OCI-LY7 (cell line): ENCODE results near the gene TMEM238L.

ENCODE experiments used
- CTCF ChIP-seq: fragments of 200-600 bp; sonication (generic); conservative IDR thresholded peaks from 2 replicates; pipeline ENCODE4 v1.5.1; 2014; ENCODE audit warnings: mild to moderate bottlenecking, antibody characterized with exemption, low read length, moderate library complexity, mixed read lengths
- EZH2phosphoT487 ChIP-seq: fragments of 200-600 bp; sonication (generic); IDR thresholded peaks from 2 replicates; pipeline ENCODE4 v1.6.1; 2018; ENCODE audit warnings: low read depth, borderline replicate concordance, mild to moderate bottlenecking, mixed run types, antibody characterized with exemption, low read length, moderate library complexity, mixed read lengths

DNA sequence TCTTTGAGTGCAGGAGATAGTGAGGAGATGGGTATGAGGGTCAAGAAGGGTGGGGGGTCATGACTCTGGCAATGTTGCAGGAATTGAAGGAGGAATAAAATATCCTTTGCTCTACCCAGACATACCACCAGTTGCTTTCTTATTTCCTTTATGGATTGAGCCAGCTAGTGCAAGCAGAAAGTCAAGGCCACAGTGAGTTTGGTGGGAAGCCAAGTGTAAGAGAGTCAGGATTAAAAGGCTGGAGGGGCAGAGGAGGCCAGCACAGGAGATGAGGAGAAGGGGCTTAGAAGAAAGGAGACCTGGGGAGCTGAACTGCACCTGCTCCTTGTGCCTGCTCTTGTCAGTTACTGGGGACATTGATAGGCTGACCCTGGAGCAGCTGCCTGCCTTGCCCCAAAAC, 17.9 kb upstream of the TMEM238L start:
- TF ChIP-seq CTCF (no peak), EZH2phosphoT487 (no peak)
